Stimulated activated CD4-positive, alpha-beta T cell treated with anti-CD3 and anti-CD28 coated beads, Interleukin-15, amount 100 ng/mL, for 24 hours (primary cell): ENCODE measurements around the gene UGT2B11.
"Not testable (repeated sequence)": the region's sequence is repeated elsewhere in the genome, so short reads cannot be mapped to it uniquely, and the experiment has no call there.

ENCODE experiments used
- DNase-seq: peaks from one replicate; pipeline ENCODE4 v3.0.0-alpha.2; 2020

Gene UGT2B11

DNA sequence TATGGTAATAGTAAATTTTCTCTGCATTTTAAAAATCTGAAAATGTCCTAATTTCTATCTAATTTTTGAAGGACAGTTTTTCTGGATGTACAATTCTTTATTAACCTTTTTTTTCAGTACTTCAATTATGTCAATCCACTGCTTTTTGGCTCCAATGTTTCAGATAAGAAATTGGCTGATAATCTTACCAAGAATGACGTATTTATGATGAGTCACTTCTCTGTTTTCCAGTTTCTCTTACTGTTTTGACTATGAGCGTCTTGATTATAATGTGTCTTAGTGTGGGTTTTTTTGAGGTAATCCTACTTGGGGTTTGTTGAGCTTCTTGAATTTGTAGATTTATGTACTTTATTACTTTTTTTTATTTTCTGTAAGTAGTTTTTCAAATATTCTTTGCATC is 47.2 kb downstream of the UGT2B11 start:
- no peak for DNase-seq

DNA sequence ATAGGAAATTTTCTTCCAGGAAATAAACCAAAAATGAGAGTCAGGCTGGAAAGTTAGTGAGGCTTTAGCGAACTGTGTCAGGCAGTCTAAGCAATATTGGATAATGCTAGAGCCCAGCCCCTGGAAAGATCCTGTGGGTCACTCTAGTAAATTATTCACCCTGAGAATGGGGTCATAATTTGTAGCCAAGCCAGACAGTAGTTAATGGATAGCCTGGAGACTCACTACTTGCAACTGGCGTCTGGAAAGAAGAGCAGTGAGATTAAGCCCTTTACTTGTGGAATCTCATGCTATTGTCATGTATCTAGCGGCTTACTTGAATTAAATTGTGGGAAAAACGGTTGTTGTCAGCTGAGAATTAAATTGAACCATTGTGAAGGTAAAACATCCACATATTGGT is 48.2 kb downstream of the UGT2B11 start:
- not testable (repeated sequence) for DNase-seq

DNA sequence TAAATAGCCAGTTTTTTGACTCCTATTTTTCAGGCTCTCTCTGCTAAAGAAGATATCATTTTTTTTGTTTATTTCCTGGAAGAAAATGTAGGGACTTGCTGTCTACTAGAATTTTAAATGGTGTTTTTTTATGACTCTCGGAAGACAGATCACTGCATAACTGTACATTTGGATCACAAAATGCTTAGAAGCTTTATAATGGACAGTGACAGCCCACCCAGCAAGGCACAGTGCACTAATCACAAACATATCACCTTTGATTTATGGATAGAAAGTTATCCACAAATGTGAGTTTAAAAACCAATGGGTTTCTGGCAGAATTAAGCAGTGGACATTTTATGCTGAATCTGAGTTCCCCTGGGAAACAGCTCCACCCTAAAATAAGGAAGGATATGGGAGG is 48.8 kb downstream of the UGT2B11 start:
- not testable (repeated sequence) for DNase-seq

DNA sequence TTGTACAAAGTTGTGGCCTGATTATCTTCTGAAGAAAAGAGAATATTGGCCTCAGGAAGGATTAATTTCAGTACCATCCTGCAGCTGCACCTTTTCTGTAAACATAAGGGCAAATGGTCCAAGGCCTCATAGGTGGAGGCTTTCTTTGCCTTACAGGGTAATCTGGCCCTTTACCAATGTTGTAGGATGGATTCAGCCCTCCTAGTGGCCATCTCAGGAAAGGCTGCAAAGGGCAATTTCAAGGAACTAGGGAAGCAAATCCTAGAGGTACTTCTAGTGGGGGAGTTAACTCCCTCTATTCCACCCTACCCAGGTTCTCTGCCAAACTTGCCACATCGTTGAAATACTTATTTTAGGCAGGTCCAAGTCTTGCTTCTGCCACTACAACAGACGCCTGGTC is 57.6 kb downstream of the UGT2B11 start:
- DNase-seq: no peak

DNA sequence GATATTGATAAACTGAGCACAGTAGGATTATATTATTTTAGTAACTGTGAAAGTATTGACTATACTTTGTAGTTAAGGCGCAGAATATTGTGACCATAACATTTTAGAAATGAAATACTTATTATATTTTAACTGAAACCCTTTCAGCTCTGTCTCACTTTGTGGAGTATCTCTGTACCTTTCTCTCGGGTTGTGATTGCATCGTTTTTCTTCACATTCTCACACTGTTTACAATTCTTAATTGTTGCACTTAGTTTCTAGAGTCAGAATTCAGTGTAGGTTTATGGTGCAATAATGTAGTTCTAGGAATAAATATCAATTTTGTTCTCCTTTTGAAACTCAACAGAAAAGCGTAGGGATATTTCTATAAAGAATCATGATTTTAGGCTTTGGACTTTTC is 60.5 kb downstream of the UGT2B11 start:
- DNase-seq: no peak
